ENCODE data around the gene NPRL2. TPM values are rescaled to one million over a fixed set of nuclear protein-coding genes. Genes with fewer than 3 reads are reported as not detected.

The NPRL2 gene
- total and polyA plus RNA-seq, 2 of the 13 experiments (the other 11 are each of a cell fraction or from before 2014, with no cell fraction given): 30.6 to 51.4 TPM

DNA sequence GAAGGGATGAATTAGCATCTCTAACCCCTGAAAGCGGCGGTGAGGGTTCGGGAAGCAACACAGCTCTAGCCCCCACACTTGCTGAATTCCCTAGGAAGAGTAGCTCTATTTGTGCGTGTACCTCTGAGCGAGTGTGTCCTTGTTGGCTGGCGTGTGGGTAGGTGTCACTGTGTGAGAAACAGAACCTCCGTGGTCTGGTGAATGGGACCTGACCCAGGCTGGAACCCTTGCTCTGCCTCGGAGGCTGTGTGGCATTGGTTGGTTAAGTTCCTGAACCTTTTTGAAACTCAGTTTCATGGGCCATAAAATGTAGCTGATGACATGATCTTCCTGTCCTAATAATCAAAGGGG lies 9.2 kb upstream of the NPRL2 start:
- CTCF ChIA-PET (ENCODE audit: low intra/inter-chr PET ratio, low total read pairs): no interaction called here
- no TSS peak for BruUV-seq (replicated peaks)
- Histone ChIP-seq H3K9me3 (ENCODE audit: low read length) (no peaks in the 10 kb centered on the region), H3K9ac (ENCODE audit: insufficient read depth, low read depth, low read length) (no peak overlapping the region), H3K27me3 (ENCODE audit: control insufficient read depth in 1 of 2, insufficient read depth in 2 of 2, low read length in 2 of 2) (peaks cover 3 to 15% of the 10 kb centered on the region in 2 experiments; a peak in 2 of 5 replicates), H3K4me2 (ENCODE audit: low read depth, low read length) (peak overlapping the region; percentile 94), H3K36me3 (replicated peaks in 1 of 2; ENCODE audit: control insufficient read depth in 1 of 2, insufficient read depth in 2 of 2, low read length in 2 of 2) (peaks cover 6 to 14% of the 10 kb centered on the region in 2 experiments; a peak in 4 of 5 replicates), H3K4me1 (ENCODE audit: insufficient read depth, low read length) (peaks cover 37% of the 10 kb centered on the region), H2AFZ (ENCODE audit: low read length) (peak overlapping the region; percentile 67), H3K4me3 (replicated peaks in 1 of 3; ENCODE audit: insufficient read depth in 1 of 3, low read depth in 2 of 3, low read length in 3 of 3) (peak overlapping the region; percentile 10 to 88 (median 35)), H4K20me1 (ENCODE audit: insufficient read depth, low read length) (peaks cover 25% of the 10 kb centered on the region), H3K79me2 (ENCODE audit: insufficient read depth, low read length) (peaks cover 39% of the 10 kb centered on the region), H3K27ac (ENCODE audit: extremely low read length, insufficient read depth, low read length) (no peak overlapping the region)
- ATAC-seq: peak; percentile 13
- DNase-seq (ENCODE audit: low spot score): no peak
- 0% methylated on average over 1 of the region's 8 CpGs for WGBS (ENCODE audit: low lambda C conversion rate)
- no peak for FAIRE-seq
- intact Hi-C loops (cut with micrococcal nuclease; ENCODE audit: unreplicated experiment) (no loop called here), in situ Hi-C loops (cut with HindIII; ENCODE audit: extremely low pct_ligation_motif_present, low pct_unique_long_range_greater_than_20kb) (no loop called here)
- POLR2A ChIA-PET: interaction anchor here (1.0 to 1.2 kb wide), 2 partner anchors 9 to 23 kb away, joined by 3 to 10 read pairs; partner anchors contain the start of genes CYB561D2 and NPRL2
- peak; percentile 0; the same call in 1 of the 2 replicates for TF ChIP-seq ZSCAN9 (CRISPR knock-in tag; IDR thresholded peaks at IDR 0.05; ENCODE audit: borderline replicate concordance)
- peak; percentile 1; the same call in 1 of the 2 replicates for TF ChIP-seq HIVEP1 (CRISPR knock-in tag; IDR thresholded peaks at IDR 0.05)
- TF ChIP-seq SUZ12 (IDR thresholded peaks at IDR 0.05; ENCODE audit: low read depth, low read length): no peak
- no peak for TF ChIP-seq ZBTB3 (CRISPR knock-in tag; IDR thresholded peaks at IDR 0.05; ENCODE audit: borderline replicate concordance, low read depth)
- TF ChIP-seq, protein P1, sequence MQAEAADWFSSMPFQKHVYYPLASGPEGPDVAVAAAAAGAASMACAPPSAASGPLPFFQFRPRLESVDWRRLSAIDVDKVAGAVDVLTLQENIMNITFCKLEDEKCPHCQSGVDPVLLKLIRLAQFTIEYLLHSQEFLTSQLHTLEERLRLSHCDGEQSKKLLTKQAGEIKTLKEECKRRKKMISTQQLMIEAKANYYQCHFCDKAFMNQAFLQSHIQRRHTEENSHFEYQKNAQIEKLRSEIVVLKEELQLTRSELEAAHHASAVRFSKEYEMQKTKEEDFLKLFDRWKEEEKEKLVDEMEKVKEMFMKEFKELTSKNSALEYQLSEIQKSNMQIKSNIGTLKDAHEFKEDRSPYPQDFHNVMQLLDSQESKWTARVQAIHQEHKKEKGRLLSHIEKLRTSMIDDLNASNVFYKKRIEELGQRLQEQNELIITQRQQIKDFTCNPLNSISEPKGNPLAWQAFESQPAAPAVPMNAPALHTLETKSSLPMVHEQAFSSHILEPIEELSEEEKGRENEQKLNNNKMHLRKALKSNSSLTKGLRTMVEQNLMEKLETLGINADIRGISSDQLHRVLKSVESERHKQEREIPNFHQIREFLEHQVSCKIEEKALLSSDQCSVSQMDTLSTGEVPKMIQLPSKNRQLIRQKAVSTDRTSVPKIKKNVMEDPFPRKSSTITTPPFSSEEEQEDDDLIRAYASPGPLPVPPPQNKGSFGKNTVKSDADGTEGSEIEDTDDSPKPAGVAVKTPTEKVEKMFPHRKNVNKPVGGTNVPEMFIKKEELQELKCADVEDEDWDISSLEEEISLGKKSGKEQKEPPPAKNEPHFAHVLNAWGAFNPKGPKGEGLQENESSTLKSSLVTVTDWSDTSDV (CRISPR knock-in tag; IDR thresholded peaks at IDR 0.05): no peak
- no peak for TF ChIP-seq SALL2 (CRISPR knock-in tag; IDR thresholded peaks at IDR 0.05)
- no peak for TF ChIP-seq HNF4G (IDR thresholded peaks at IDR 0.05; ENCODE audit: borderline replicate concordance, low read depth, low read length)
- no peak for TF ChIP-seq HNF4G (CRISPR knock-in tag; IDR thresholded peaks at IDR 0.05; ENCODE audit: borderline replicate concordance, low read depth)
- TF ChIP-seq SRSF1 (optimal IDR thresholded peaks at IDR 0.05; ENCODE audit: low read depth, low read length): peak; percentile 10
- TF ChIP-seq, protein P2, sequence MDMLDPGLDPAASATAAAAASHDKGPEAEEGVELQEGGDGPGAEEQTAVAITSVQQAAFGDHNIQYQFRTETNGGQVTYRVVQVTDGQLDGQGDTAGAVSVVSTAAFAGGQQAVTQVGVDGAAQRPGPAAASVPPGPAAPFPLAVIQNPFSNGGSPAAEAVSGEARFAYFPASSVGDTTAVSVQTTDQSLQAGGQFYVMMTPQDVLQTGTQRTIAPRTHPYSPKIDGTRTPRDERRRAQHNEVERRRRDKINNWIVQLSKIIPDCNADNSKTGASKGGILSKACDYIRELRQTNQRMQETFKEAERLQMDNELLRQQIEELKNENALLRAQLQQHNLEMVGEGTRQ (IDR thresholded peaks at IDR 0.05; ENCODE audit: low read depth, low read length): no peak
- TF ChIP-seq, protein P2 (CRISPR knock-in tag; IDR thresholded peaks at IDR 0.05; ENCODE audit: borderline replicate concordance): 0 out of 2 replicates have a peak, but pooled peaks have one; percentile 37
- 0 out of 2 replicates have a peak, but pooled peaks have one; percentile 2 for TF ChIP-seq ZNF788 (CRISPR knock-in tag; IDR thresholded peaks at IDR 0.05; ENCODE audit: borderline replicate concordance)
- no peak for TF ChIP-seq ZFP1 (CRISPR knock-in tag; IDR thresholded peaks at IDR 0.05)
- TF ChIP-seq, protein P3, sequence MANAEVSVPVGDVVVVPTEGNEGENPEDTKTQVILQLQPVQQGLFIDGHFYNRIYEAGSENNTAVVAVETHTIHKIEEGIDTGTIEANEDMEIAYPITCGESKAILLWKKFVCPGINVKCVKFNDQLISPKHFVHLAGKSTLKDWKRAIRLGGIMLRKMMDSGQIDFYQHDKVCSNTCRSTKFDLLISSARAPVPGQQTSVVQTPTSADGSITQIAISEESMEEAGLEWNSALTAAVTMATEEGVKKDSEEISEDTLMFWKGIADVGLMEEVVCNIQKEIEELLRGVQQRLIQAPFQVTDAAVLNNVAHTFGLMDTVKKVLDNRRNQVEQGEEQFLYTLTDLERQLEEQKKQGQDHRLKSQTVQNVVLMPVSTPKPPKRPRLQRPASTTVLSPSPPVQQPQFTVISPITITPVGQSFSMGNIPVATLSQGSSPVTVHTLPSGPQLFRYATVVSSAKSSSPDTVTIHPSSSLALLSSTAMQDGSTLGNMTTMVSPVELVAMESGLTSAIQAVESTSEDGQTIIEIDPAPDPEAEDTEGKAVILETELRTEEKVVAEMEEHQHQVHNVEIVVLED (CRISPR knock-in tag; IDR thresholded peaks at IDR 0.05; ENCODE audit: borderline replicate concordance): peak; percentile 3; the same call in 1 of the 2 replicates

All from HepG2 (cell line).